GM18520 (cell line): ENCODE measurements around the gene ZNF653.
"Not testable (repeated sequence)": the region's sequence is repeated elsewhere in the genome, so short reads cannot be mapped to it uniquely, and the experiment has no call there.

ENCODE experiments used
- ATAC-seq: cut with Tn5 transposase; IDR thresholded peaks from one replicate; pipeline ENCODE4 v1.9.1; 2021; ENCODE audit not compliant: unreplicated experiment

The ZNF653 gene

DNA sequence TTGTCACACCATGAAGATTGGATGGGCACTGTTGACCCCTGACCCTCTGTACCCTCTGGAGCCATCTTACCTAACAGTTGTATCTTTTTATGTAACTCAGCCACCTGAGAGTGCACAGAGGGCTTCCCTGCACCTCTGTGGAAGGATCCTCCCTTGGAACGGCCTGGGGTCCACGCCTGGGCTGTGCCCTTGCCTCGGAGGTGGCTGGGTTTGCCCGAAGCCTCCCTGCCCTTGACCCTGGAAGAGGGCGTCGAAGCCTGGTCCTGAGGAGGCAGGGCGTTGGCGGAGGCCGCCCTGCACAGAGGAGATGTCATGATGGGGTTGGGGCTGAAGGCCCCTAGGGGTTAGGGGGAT, 71.0 kb downstream of the ZNF653 start:
- no peak for ATAC-seq

DNA sequence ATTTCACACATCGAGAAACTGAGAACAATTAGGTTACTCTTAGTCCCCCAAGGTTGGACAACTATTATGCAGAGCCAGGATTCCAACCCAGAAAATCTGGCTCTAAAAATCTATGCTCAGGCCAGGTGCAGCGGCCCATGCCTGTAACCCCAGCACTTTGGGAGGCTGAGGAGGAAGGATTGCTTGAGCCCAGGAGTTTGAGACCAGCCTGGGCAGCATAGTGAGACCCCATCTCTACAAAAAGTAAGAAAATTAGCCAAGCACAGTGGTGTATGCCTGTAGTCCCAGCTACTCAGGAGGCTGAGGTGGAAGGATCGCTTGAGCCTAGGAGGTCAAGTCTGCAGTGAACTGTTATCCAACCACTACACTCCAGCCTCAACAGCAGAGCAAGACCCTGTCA, 72.1 kb downstream of the ZNF653 start:
- not testable (repeated sequence) for ATAC-seq
